Stimulated activated CD8-positive, alpha-beta memory T cell treated with anti-CD3 and anti-CD28 coated beads, Interleukin-15, amount 100 ng/mL, for 1 hour (primary cell): Measurements from ENCODE around the gene PHLDB3.
"Not testable (repeated sequence)": the region's sequence is repeated elsewhere in the genome, so short reads cannot be mapped to it uniquely, and the experiment has no call there.

Experiments used
- DNase-seq: peaks from one replicate; pipeline ENCODE4 v3.0.0-alpha.2; 2020; ENCODE audit warnings: low read depth

Gene PHLDB3

GRCh38 chr19:43439709-43440063 lies 64.9 kb downstream of the PHLDB3 start:
- DNase-seq = no peak

GRCh38 chr19:43439032-43439708 lies 65.4 kb downstream of the PHLDB3 start:
- DNase-seq = no peak

GRCh38 chr19:43438291-43439031 lies 66.1 kb downstream of the PHLDB3 start:
- no peak for DNase-seq

GRCh38 chr19:43437712-43438111 lies 66.8 kb downstream of the PHLDB3 start:
- DNase-seq = no peak

GRCh38 chr19:43437284-43437683 lies 67.3 kb downstream of the PHLDB3 start:
- DNase-seq = not testable (repeated sequence)

DNA sequence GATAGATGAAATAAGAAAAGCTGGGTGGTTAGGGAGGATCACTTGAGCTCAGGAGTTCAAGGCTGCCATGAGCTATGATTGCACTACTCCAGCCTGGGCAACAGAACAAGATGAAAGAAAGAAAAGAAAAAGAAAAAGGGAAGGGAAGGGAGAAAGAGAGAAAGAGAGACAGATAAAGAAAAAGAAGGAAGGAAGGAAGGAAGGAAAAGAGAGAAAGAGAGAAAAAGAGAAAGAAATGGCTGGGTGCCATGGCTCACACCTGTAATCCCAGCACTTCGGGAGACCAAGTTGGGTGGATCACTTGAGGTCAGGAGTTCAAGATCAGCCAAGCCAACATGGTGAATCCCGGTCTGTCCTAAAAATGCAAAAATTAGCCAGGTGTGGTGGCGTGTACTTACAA lies 68.8 kb downstream of the PHLDB3 start:
- DNase-seq = no peak

DNA sequence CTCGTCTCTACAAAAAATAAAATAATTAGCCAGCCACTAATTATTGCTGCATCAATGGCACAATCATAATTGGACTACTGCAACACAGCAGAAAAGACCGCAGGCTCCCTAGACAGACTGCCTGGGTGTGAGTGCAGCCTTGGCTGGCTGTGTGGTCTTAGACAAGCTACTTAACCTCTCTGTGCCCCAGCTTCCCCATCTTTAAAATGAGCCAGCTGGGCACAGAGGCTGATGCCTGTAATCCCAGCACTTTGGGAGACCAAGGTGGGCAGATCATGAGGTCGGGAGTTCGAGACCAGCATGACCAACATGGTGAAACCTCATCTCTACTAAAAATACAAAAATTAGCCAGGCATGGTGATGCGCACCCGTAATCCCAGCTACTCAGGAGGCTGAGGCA lies 70.9 kb downstream of the PHLDB3 start:
- DNase-seq = no peak

DNA sequence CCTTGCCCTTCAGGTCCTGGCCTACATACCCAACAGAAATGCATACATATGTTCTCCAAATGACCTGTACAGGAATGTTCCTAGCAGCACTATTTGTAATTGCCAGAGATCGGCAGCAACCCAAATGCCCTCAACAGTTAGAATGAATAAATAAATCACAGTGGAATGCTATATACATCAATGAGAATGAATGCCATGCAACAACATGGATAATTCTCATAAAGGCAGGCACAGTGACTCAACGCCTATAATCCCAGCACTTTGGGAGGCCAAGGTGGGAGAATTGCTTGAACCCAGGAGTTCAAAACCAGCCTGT lies 71.2 kb downstream of the PHLDB3 start:
- DNase-seq = no peak

DNA sequence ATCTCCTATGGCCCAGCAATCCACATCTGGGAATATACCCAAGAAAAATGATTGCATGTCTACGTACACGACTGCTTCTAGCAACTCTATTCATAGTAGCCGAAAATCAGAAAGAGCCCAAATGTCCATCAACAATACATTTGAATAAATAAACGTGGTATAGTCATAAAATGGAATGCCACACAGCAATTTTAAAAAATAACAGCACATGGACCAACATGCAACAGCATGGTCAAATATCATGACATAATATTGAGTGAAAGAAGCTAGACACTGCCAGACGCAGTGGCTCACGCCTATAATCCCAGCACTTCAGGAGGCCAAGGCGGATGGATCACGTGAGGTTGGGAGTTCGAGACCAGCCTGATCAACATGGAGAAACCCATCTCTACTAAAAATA lies 73.6 kb downstream of the PHLDB3 start:
- DNase-seq = no peak

DNA sequence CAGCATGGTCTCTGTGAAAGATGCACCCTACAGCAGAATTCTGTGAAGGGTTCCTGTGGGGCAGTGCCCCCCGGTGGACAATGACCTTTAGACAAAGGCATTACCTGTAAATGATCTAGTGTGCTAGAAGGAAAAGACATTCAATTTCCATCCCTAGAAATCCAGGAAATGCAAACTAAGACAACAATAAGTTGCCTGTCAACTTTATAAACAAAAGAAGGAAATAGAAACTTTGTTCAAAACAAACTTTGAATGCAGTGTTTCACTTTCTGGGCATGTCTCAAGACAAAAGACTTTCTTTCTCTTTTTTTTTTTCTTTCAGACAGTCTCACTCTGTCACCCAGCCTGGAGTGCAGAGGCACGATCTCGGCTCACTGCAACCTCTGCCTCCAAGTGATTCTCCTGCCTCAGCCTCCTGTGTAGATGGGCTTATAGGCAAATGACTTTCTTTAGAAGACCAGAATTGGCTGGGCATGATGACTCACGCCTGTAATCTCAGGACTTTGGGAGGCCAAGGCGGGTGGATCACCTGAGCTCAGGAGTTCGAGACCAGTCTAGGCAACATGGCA lies 74.3 kb downstream of the PHLDB3 start:
- no peak for DNase-seq

DNA sequence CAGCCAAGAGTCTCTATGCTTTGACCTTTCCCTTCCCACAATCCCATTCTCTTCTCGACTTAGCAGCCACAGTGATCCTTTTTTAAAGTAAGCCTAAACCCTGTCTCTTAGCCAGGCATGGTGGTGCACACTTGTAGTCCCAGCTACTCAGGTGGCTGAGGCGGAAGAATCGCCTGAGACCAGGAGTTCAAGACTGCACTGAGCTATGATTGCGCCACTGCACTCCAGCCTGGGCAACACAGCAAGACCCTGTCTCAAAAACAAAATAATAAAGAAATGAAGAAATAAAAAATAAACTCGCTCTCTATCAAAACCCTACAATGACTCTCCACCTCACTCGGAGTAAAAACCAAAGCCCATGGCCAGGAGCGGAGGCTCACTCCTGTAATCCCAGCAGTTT lies 75.2 kb downstream of the PHLDB3 start:
- DNase-seq = no peak

DNA sequence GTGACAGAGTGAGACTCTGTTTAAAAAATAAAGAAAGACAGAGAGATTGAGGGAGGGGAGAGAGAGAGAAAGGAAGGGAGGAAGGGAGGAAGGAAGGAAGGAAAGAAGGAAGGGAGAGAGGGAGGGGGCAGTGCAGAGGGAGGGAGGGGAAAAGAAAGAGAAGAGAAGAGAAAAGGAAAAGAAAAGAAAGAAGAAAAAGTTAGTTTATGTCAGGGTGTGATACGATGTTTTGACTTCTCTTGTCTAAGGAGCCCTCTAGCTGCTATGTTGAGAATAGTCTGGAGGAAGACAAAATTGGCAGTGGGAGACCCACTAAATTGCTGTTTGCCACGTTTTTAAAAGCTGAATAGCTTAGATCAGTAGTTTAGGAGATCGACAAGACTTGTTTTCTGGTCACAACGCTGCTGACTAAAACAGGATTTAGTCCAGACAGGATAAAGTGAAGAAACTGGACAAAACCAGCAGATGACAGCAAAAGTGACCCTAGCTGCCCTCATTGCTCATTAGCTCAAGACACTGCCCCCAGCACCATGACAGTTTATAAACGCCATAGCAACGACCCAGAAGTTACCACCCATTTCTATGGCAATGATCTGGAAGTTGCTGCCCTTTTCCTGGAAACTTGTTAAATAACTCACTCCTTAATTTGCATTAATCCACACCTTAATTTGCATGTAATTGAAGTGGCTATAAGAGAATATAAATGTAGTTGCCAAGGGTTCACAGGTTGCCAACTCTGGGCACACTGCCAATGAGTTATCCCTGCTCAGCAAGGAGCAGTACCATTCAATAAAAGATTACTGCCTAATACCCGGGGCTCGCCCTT lies 78.8 kb downstream of the PHLDB3 start:
- DNase-seq = no peak
